Stomach smooth muscle (tissue), 2 donors: ENCODE data around the gene COL15A1.

ENCODE experiments used
- H3K27ac ChIP-seq: one replicate; pipeline ENCODE4 v1.7.0; 2013; ENCODE audit warnings: mild to moderate bottlenecking, low read length, inconsistent platforms
- H3K27me3 ChIP-seq, 2 donors: one replicate each; pipeline ENCODE4 v1.7.0; 2013; ENCODE audit warnings: low read length in 2 of 2; ENCODE audit not compliant: insufficient read depth in 2 of 2, control insufficient read depth in 1 of 2
- H3K36me3 ChIP-seq, 2 donors: one replicate each; pipeline ENCODE4 v1.7.0; 2013; ENCODE audit warnings: low read length in 2 of 2; ENCODE audit not compliant: control insufficient read depth in 2 of 2, insufficient read depth in 2 of 2
- H3K4me1 ChIP-seq: one replicate; pipeline ENCODE4 v1.7.0; 2013; ENCODE audit warnings: low read length; ENCODE audit not compliant: control insufficient read depth, insufficient read depth
- H3K4me3 ChIP-seq, 2 donors: one replicate each; pipeline ENCODE4 v1.7.0; 2013; ENCODE audit warnings: low read length in 2 of 2
- H3K9ac ChIP-seq, 2 donors: one replicate each; pipeline ENCODE4 v1.7.0; 2013; ENCODE audit warnings: low read length in 2 of 2, mild to moderate bottlenecking in 1 of 2
- H3K9me3 ChIP-seq, 2 donors: one replicate each; pipeline ENCODE4 v1.7.0; 2013; ENCODE audit warnings: low read length in 2 of 2; ENCODE audit not compliant: control insufficient read depth in 2 of 2
- donor health status: healthy.
- donor health status: Pancreatic carcinoma.

The COL15A1 gene

GRCh38 chr9:98944734-98945074, 997 bp downstream of the COL15A1 start:
- H3K27ac ChIP-seq, result peak overlapping the region; percentile 89
- H3K4me3 ChIP-seq, result peak overlapping the region; percentile 85 to 98
- peak overlapping the region; percentile 87 to 90 for H3K9ac ChIP-seq

DNA sequence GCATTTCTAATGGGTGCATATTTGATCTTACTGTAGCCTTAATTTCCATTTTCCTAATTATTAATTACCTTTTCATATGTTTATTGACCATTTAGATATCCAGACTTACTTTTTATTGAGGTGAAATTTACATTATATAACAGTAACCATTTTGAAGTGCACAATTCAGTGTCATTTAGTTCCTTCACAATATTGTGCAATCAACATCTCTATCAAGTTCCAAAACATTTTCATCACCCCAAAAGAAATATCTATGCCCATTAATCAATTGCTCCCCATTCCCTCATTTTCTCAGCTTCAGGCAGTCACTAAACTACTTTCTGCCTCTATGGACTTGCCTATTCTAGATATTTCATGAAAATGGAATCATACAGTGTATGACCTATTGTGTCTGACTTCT, 5.9 kb downstream of the COL15A1 start:
- Histone ChIP-seq H3K9me3 (no peaks in the 10 kb centered on the region), H3K4me1 (peaks cover 41% of the 10 kb centered on the region), H3K27ac (no peak overlapping the region)

More at GRCh38 chr9:98944734-98945074, 997 bp downstream of the COL15A1 start:
- Histone ChIP-seq H3K4me1 (peaks cover 39% of the 10 kb centered on the region), H3K36me3 (peaks cover 4 to 5% of the 10 kb centered on the region in 2 donors), H3K27me3 (no peaks in the 10 kb centered on the region), H3K9me3 (no peaks in the 10 kb centered on the region)

GRCh38 chr9:98950262-98950661, 6.6 kb downstream of the COL15A1 start:
- Histone ChIP-seq H3K9ac (no peak overlapping the region), H3K27ac (no peak overlapping the region), H3K36me3 (peaks cover 4 to 5% of the 10 kb centered on the region in 2 donors), H3K9me3 (no peaks in the 10 kb centered on the region), H3K4me3 (no peak overlapping the region), H3K4me1 (peaks cover 44% of the 10 kb centered on the region), H3K27me3 (no peaks in the 10 kb centered on the region)

More for the DNA sequence above, 5.9 kb downstream of the COL15A1 start:
- Histone ChIP-seq H3K27me3 (no peaks in the 10 kb centered on the region), H3K36me3 (peaks cover 4 to 5% of the 10 kb centered on the region in 2 donors), H3K4me3 (no peak overlapping the region), H3K9ac (no peak overlapping the region)

DNA sequence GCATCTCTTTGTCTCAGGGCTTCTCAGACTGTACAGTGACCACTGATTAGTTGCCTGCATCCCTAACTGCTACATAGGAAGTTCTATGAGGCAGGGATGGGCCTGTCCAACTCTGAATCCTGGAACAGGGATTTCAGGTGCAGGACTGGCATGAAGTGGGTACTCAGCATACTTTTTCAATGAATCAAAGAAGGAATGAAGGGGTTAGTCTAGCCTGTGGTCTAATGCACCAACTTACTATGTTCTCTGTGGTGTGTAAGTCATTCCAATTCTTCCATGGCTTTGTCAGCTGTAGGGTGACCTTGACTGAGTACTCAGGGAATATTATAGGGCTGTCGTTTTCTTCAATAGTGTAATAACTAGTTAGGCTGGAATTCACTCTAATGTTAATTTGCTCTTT, 8.3 kb downstream of the COL15A1 start:
- H3K27me3 ChIP-seq, result no peaks in the 10 kb centered on the region
- H3K27ac ChIP-seq, result no peak overlapping the region
- no peak overlapping the region for H3K9ac ChIP-seq
- peaks cover 34% of the 10 kb centered on the region for H3K4me1 ChIP-seq
- H3K4me3 ChIP-seq, result no peak overlapping the region
- no peaks in the 10 kb centered on the region for H3K36me3 ChIP-seq
- peaks cover 0 to 3% of the 10 kb centered on the region in 2 donors for H3K9me3 ChIP-seq

- Histone ChIP-seq H3K4me1 (peaks cover 42% of the 10 kb centered on the region), H3K27me3 (no peaks in the 10 kb centered on the region), H3K9ac (peak overlapping the region in 1 of 2 donors; percentile 29), H3K4me3 (no peak overlapping the region), H3K9me3 (peaks cover 0 to 5% of the 10 kb centered on the region in 2 donors), H3K27ac (peak overlapping the region; percentile 60), H3K36me3 (no peaks in the 10 kb centered on the region)
Observed at GRCh38 chr9:98953581-98954243, 10.0 kb downstream of the COL15A1 start.

DNA sequence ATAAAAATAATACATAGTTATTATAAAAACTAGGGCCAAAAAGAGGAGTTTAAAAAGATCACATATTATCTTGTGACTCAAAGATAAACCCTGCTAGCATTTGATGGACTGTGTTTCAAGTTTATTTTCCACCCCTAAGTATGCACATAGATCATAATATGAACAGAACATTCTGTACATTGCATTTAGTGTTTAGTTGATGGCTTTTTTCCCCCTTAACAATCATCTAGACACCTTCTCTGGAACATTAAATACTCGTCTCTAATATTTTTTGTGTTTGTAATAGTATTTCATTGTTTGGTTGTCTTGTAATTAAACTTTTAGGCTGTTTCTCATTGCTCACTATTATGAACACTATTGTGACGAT, 10.5 kb downstream of the COL15A1 start:
- H3K9me3 ChIP-seq, result peaks cover 0 to 5% of the 10 kb centered on the region in 2 donors
- peaks cover 47% of the 10 kb centered on the region for H3K4me1 ChIP-seq
- H3K36me3 ChIP-seq, result no peaks in the 10 kb centered on the region
- H3K27ac ChIP-seq, result peak overlapping the region; percentile 53
- H3K9ac ChIP-seq, result no peak overlapping the region
- no peaks in the 10 kb centered on the region for H3K27me3 ChIP-seq
- H3K4me3 ChIP-seq, result no peak overlapping the region

DNA sequence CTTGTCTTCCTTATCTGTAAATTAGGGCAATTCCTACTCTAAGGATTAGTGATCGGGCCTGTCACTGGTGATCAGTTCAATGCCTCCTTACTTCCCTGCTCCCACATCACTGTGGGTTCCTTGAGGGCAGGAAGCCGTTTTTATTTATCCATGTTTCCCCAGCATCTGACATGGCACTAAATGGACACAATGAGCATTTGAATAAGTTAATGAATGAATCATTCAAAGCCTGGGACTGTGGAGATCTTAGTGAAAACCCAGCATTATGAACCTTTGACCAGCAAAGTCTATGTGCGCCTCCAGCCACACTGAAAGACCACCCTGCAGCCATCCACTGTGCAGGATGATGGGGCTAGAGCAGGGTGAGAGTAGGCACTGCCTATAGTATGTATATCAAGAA, 11.6 kb downstream of the COL15A1 start:
- Histone ChIP-seq H3K4me1 (peaks cover 57% of the 10 kb centered on the region), H3K36me3 (no peaks in the 10 kb centered on the region), H3K9ac (no peak overlapping the region), H3K27me3 (no peaks in the 10 kb centered on the region), H3K9me3 (peaks cover 0 to 5% of the 10 kb centered on the region in 2 donors), H3K4me3 (no peak overlapping the region), H3K27ac (peak overlapping the region; percentile 53)

- Histone ChIP-seq H3K27ac (peak overlapping the region; percentile 82), H3K36me3 (no peaks in the 10 kb centered on the region), H3K9me3 (peaks cover 0 to 5% of the 10 kb centered on the region in 2 donors), H3K9ac (peak overlapping the region in 1 of 2 donors; percentile 51), H3K27me3 (no peaks in the 10 kb centered on the region), H3K4me1 (peaks cover 69% of the 10 kb centered on the region), H3K4me3 (peak overlapping the region in 1 of 2 donors; percentile 47)
Observed at GRCh38 chr9:98957826-98958225, 14.1 kb downstream of the COL15A1 start.

DNA sequence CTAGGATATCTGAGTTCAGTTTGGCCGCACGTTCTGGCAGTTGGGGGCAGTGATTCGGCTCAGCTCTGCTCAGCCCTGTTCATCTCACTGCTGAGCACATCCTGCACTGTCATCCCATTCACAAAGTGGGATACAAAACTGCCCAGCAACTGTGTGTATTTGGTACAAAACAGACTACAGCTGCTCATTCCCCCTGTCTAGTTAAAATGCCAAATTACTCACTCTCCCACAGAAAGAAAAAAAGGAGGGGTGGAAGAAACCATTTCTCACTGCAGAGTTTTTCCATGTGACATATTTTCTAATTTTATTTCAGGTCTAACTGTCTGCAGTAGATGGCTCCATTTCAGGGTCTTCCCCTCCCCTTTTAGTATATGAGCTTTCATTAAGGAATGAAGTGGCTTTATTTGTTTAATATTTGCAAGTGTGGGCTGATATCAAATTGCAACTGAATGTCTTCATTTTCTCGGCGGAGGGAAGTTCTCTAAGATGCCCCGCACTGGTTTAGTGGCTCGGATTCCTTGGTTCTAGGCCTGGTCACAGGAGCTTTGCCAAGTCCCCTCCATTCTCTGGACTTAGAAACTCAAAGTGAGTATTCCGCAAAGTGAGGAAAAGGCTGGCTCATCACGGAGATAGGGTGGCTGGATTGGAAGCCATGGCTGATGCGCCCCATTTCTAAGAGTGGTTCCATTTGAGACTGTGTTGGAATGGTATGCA, 14.7 kb downstream of the COL15A1 start:
- H3K36me3 ChIP-seq, result no peaks in the 10 kb centered on the region
- H3K4me3 ChIP-seq, result peak overlapping the region; percentile 5 to 47
- peaks cover 72% of the 10 kb centered on the region for H3K4me1 ChIP-seq
- peaks cover 0 to 5% of the 10 kb centered on the region in 2 donors for H3K9me3 ChIP-seq
- H3K9ac ChIP-seq, result peak overlapping the region; percentile 0 to 51
- H3K27ac ChIP-seq, result peak overlapping the region; percentile 82
- no peaks in the 10 kb centered on the region for H3K27me3 ChIP-seq

DNA sequence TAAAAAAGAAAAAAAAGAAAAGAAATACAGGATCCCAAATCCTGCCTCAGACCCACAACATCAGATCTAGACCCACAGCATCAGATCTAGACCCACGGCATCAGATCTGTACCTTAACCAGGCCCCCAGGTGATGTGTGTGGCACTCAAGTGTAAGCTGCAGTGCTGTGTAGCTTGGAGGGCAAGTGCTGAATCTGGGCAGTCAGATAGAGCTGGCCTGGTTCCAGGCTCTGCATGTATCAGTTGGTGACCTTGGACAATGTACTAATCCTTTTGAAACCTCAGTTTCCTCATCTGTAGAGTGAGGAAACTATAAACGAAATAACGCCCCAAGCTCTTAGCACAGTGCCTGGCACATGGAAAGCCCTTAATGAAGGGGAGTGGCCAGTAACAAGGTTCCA, 16.7 kb downstream of the COL15A1 start:
- no peak overlapping the region for H3K9ac ChIP-seq
- H3K9me3 ChIP-seq, result peaks cover 0 to 5% of the 10 kb centered on the region in 2 donors
- peaks cover 78% of the 10 kb centered on the region for H3K4me1 ChIP-seq
- H3K4me3 ChIP-seq, result no peak overlapping the region
- H3K27ac ChIP-seq, result peak overlapping the region; percentile 82
- H3K36me3 ChIP-seq, result no peaks in the 10 kb centered on the region
- H3K27me3 ChIP-seq, result no peaks in the 10 kb centered on the region
